ENCODE measurements around the gene CGREF1.

- TF ChIP-seq CTCF (IDR thresholded peaks at IDR 0.05) (no peak), POLR2A (IDR thresholded peaks at IDR 0.05) (no peak)
Measured at GRCh38 chr2:27128668-27129571, 10.0 kb upstream of the CGREF1 start.

Measured in esophagus squamous epithelium (tissue), 4 donors.